Fibroblast of the aortic adventitia (primary cell): ENCODE measurements around the gene SMTNL1. TPM values are rescaled to one million over a fixed set of nuclear protein-coding genes. Genes with fewer than 3 reads are reported as not detected.

Experiments used
- DNase-seq: peaks from one replicate; pipeline ENCODE4 v3.0.0-alpha.2; 2010; ENCODE audit warnings: low read depth
- H3K4me3 ChIP-seq: 2 replicates; pipeline ENCODE4 v1.5.1; 2011; ENCODE audit warnings: low read depth, mild to moderate bottlenecking, control low read depth, low read length, moderate library complexity
- total RNA-seq: library from RNA; depleted of rRNA; stranded (reverse); fragments of >200 nt; gene quantifications from 2 replicates; pipeline ENCODE4 v1.2.3, GENCODE V29; 2012; ENCODE audit warnings: low replicate concordance
- TF ChIP-seq, protein P1 (sequence below): IDR thresholded peaks from 2 replicates; pipeline ENCODE4 v1.5.1; 2011; ENCODE audit warnings: mild to moderate bottlenecking, low read length, control low read depth, inconsistent platforms; ENCODE audit not compliant: insufficient read depth

Gene SMTNL1
- total RNA-seq, 1 donor, result not detected

DNA sequence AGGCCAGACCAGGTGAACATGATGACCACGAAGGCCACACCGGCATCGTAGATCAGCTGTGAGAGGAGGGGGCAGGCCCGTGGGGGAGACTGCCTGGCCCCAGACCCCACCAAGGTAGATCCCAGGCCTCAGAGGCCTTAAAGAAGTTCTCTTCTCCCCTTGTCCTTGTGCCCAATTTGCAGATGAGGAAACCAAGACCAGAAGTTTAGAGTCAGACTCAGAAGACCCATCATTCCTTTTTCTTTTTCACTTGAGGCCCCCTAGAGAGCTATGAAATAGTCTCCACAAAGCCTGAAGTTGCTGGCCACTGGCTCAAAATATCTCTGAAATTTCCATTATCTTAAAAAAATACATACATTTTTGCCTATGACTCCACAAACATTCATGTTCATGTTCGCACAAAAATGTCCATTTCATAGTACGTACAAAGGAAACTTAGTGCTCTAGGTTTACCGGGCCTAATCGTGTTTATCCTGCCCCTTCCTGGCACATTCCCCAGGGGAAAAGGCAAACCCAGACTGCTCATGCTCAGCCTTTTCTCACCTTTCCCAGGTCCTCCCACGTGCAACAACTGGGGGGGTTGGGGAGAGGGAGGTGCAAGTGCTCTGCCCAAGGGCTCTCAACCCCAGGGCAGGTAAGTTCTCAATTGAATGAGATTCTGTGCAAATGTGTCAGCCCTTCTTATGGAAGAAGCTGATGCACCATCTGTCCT, 41.1 kb upstream of the SMTNL1 start:
- no peak for DNase-seq
- TF ChIP-seq, protein P1, sequence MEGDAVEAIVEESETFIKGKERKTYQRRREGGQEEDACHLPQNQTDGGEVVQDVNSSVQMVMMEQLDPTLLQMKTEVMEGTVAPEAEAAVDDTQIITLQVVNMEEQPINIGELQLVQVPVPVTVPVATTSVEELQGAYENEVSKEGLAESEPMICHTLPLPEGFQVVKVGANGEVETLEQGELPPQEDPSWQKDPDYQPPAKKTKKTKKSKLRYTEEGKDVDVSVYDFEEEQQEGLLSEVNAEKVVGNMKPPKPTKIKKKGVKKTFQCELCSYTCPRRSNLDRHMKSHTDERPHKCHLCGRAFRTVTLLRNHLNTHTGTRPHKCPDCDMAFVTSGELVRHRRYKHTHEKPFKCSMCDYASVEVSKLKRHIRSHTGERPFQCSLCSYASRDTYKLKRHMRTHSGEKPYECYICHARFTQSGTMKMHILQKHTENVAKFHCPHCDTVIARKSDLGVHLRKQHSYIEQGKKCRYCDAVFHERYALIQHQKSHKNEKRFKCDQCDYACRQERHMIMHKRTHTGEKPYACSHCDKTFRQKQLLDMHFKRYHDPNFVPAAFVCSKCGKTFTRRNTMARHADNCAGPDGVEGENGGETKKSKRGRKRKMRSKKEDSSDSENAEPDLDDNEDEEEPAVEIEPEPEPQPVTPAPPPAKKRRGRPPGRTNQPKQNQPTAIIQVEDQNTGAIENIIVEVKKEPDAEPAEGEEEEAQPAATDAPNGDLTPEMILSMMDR, result no peak
- no peak overlapping the region for H3K4me3 ChIP-seq

- DNase-seq, result no peak
- TF ChIP-seq, protein P1, result no peak
- no peak overlapping the region for H3K4me3 ChIP-seq
Observed at GRCh38 chr11:57497303-57498247, 39.8 kb upstream of the SMTNL1 start.

- TF ChIP-seq, protein P1, result no peak
- no peak overlapping the region for H3K4me3 ChIP-seq
- DNase-seq, result no peak
Observed at GRCh38 chr11:57498540-57498939, 38.9 kb upstream of the SMTNL1 start.

DNA sequence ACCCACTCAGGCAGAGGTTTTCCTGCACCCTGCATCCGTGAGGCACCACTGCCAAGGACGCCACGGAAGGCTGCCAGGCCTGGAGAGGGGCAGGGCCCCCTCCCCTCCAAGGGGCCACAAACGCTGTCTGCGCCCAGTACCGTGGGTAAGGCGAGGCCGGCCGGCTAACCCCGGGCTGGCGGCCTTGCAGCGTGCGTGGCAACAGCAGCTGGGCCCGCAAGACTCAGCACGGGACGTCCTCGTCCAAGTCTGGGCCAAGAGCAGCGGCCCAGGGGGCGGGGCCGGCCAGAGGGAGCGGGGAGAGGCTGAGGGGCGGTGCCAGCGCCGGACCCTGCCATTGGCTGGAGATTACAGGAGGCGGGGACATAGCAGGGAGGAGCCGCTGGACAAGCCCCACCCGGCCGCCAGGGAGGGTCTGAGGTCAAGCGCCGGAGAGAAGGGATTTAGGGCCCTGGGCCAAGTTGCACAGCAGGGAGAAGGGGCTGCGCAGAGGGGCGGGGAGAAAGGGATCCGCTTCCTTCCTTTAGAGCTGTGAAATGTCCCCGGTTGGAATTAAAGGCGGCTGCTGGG, 37.9 kb upstream of the SMTNL1 start:
- TF ChIP-seq, protein P1, result no peak
- DNase-seq, result peak; percentile 87
- H3K4me3 ChIP-seq, result peak overlapping the region; percentile 52

DNA sequence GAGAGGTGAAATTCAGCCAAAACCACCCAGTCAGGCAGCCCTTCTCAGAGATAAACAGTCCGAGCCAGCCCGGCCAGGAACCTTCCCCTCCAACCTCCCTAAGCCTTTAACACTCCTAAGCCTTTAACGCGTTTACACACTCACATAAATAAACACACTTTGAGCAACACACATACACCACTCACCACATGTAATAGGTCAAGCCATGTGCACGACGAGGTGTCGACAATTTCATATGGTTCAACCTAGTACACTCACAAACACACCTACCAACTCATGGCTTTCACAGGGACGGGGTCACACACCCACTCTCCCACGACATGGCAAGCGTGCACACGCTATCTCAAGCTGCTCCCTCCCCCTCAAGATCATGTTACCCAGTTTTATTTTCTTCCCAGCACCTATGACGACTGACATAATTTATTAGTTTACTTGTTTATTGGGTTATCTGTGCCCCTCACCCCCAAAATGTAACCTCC, 37.4 kb upstream of the SMTNL1 start:
- no peak for DNase-seq
- TF ChIP-seq, protein P1, result no peak
- peak overlapping the region; percentile 52 for H3K4me3 ChIP-seq

DNA sequence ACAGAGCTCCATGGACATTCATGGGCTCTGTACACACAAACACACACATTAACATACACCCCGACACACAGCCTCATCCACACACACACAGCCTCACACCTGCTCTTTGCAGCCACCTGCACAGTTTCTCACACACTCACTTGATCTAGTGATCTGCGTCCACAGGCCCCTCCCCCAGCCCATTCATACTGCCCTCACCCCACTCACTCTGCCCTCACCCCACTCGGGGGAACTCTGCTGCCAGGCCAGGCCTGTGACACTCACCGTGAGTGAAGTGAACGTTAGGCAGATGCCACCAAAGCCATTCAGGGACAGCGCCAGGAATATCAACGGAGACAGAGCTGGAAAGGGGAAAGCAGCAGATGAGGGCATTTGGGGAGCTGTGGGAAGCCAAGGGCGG, 36.9 kb upstream of the SMTNL1 start:
- TF ChIP-seq, protein P1, result no peak
- DNase-seq, result no peak
- H3K4me3 ChIP-seq, result no peak overlapping the region
